Lung (tissue), 12 donors: Measurements from ENCODE around the gene DYRK4. TPM values are rescaled to one million over a fixed set of nuclear protein-coding genes. Genes with fewer than 3 reads are reported as not detected.

Source experiments
- ATAC-seq: fragments of 200-7000 bp; cut with Tn5 transposase; one replicate; pipeline ENCODE4 v1.9.1; 2020; ENCODE audit warnings: moderate number of reproducible peaks; ENCODE audit not compliant: insufficient read depth, low FRiP score
- DNase-seq, 3 donors: peaks; one replicate each; pipeline ENCODE4 v3.0.0-alpha.2; 2013 to 2017
- H3K27ac ChIP-seq, 2 donors: one replicate each; pipeline ENCODE4 v1.5.1; 2013; ENCODE audit warnings: mild to moderate bottlenecking in 2 of 2, moderate library complexity in 2 of 2, control low read depth in 1 of 2, inconsistent platforms in 1 of 2, low read depth in 1 of 2, low read length in 1 of 2
- H3K27me3 ChIP-seq, 3 donors: one replicate each; pipeline ENCODE4 v1.5.1; 2013; ENCODE audit warnings: low read length in 2 of 3; ENCODE audit not compliant: control insufficient read depth in 3 of 3, insufficient read depth in 3 of 3
- H3K36me3 ChIP-seq, 4 donors: one replicate each; pipeline ENCODE4 v1.5.1; 2013; ENCODE audit warnings: low read length in 4 of 4, mild to moderate bottlenecking in 1 of 4, moderate library complexity in 1 of 4; ENCODE audit not compliant: control insufficient read depth in 4 of 4, insufficient read depth in 4 of 4
- H3K4me1 ChIP-seq, 5 donors: one replicate each; pipeline ENCODE4 v1.5.1; 2013; ENCODE audit warnings: low read length in 5 of 5, mild to moderate bottlenecking in 2 of 5, moderate library complexity in 1 of 5; ENCODE audit not compliant: control insufficient read depth in 5 of 5, insufficient read depth in 5 of 5
- H3K4me3 ChIP-seq: one replicate; pipeline ENCODE4 v1.5.1; 2013; ENCODE audit warnings: mild to moderate bottlenecking, control low read depth, moderate library complexity
- H3K9ac ChIP-seq, 2 donors: one replicate each; pipeline ENCODE4 v1.5.1; 2013; ENCODE audit warnings: low read length in 2 of 2, control low read depth in 1 of 2; ENCODE audit not compliant: insufficient read depth in 1 of 2
- H3K9me3 ChIP-seq, 4 donors: one replicate each; pipeline ENCODE4 v1.5.1; 2013; ENCODE audit warnings: low read length in 3 of 4, mild to moderate bottlenecking in 1 of 4, moderate library complexity in 1 of 4; ENCODE audit not compliant: control insufficient read depth in 4 of 4, insufficient read depth in 3 of 4
- CTCF ChIP-seq: IDR thresholded peaks from 2 replicates; pipeline ENCODE4 v1.5.1; 2012; ENCODE audit warnings: mild to moderate bottlenecking; ENCODE audit errors: control extremely low read depth, extremely low read depth
- WGBS, 2 donors: extraction: QIAGEN DNeasy Blood & Tissue Kit; methylation state at CpG; one replicate each; pipeline ENCODE4 v1.1.7; 2013; 5-methylcytosine and 5-hydroxymethylcytosine counted together
- polyA plus RNA-seq, 2 donors: library from polyadenylated mRNA; stranded (reverse); fragments of 200-250 nt; gene quantifications; one replicate each; pipeline ENCODE4 v1.2.1, GENCODE V29; 2013
- total RNA-seq, 2 donors: library from RNA; depleted of rRNA in 1 of 2; stranded (reverse); fragments of >200 nt in 1 of 2; gene quantifications; one replicate each; pipeline ENCODE4 v1.2.1, GENCODE V29; 2014 to 2021
- donor health status: control.
- donor health status: control.
- donor health status: Bipolar disorder and iron deficiency.
- donor health status: healthy.
- donor health status: DM: yes; HTN: yes; CAD: no.

DYRK4 gene
- total and polyA plus RNA-seq, 4 donors: 27.8 to 80.2 (median 31.3) TPM

DNA sequence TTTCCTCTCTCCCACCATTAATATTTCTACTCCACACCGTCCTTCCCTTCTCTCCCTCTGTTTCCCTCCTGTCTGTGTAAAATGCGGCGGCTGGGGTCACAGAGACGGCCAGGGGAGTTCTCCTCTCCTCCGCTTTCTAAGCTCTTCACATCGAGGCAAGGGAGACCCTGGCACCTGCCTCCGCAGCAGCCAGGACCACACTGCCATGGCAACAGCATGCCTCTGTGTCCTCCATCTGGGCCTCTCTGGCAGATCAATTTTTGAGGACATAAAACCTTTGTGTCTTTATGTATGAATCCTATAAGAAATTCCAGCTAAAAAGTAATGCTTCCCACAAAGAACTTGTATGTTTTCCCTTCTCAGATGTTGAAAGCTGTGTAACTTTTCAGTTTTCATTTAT, 41.4 kb downstream of the DYRK4 start:
- Histone ChIP-seq H3K36me3 (peaks cover 0 to 4% (median 1%) of the 10 kb centered on the region in 4 donors), H3K27ac (no peak overlapping the region), H3K4me1 (peaks cover 0 to 8% (median 0%) of the 10 kb centered on the region in 5 donors), H3K9ac (no peak overlapping the region), H3K27me3 (peaks cover 0 to 9% (median 2%) of the 10 kb centered on the region in 3 donors), H3K4me3 (no peak overlapping the region), H3K9me3 (no peaks in the 10 kb centered on the region)
- ATAC-seq (no peak), DNase-seq (no peak)
- no peak for TF ChIP-seq CTCF
- 70 to 76% methylated on average over 7 of the region's 7 CpGs for WGBS, 2 donors

DNA sequence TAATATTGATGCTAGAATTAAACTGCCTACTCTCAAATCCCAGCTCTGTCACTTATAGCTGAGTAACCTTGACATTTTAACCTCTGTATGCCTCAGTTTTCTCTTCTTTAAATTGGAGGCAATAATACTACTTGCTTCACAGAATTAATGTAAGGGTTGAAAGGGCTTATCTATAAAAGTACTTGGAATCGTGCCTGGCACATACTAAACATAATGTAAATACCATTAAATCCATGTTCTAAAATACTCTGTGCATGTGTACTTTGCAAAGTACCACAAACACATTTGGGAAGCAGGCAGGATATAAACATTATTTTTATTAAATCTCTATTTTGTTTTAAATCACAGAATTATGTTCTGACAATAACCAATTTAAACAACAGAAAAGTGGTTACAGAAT, 41.9 kb downstream of the DYRK4 start:
- no peaks in the 10 kb centered on the region for H3K9me3 ChIP-seq
- ATAC-seq (no peak), DNase-seq (no peak)
- H3K27me3 ChIP-seq: peaks cover 0 to 9% (median 2%) of the 10 kb centered on the region in 3 donors
- peaks cover 0 to 8% (median 0%) of the 10 kb centered on the region in 5 donors for H3K4me1 ChIP-seq
- 29 to 46% methylated on average over 1 of the region's 1 CpG for WGBS, 2 donors
- peaks cover 0 to 4% (median 1%) of the 10 kb centered on the region in 4 donors for H3K36me3 ChIP-seq
- H3K27ac ChIP-seq: no peak overlapping the region
- TF ChIP-seq CTCF: no peak
- H3K4me3 ChIP-seq: no peak overlapping the region
- H3K9ac ChIP-seq: no peak overlapping the region

DNA sequence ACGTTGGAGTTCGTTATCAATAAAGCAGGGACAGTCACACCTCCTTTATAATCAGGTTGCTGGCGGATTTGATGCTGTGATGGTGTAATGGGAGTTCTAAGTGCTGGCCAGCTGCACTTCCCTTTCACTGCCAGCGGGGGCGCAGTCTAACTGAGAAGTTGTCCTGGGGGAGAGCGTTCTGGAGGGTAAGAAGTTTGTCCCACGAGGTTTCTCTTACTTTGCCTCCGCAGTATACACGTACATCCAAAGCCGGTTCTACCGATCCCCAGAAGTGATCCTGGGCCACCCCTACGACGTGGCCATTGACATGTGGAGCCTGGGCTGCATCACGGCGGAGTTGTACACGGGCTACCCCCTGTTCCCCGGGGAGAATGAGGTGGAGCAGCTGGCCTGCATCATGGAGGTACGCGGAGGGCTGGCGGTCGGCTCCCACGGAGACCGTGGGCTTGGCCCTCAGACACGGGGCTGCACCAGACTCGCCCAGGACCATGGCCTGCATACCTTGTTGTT, 42.7 kb downstream of the DYRK4 start:
- peaks cover 0 to 8% (median 0%) of the 10 kb centered on the region in 5 donors for H3K4me1 ChIP-seq
- H3K9ac ChIP-seq: peak overlapping the region in 1 of 2 donors; percentile 90
- peaks cover 0 to 4% (median 1%) of the 10 kb centered on the region in 4 donors for H3K36me3 ChIP-seq
- peak; percentile 82 to 92 (median 89) for DNase-seq
- H3K4me3 ChIP-seq: peak overlapping the region; percentile 84
- ATAC-seq: peak; percentile 98
- H3K27ac ChIP-seq: peak overlapping the region; percentile 54 to 82
- peak; percentile 87 for TF ChIP-seq CTCF
- no peaks in the 10 kb centered on the region for H3K9me3 ChIP-seq
- 2% methylated on average over 25 of the region's 25 CpGs for WGBS, 2 donors
- H3K27me3 ChIP-seq: peaks cover 0 to 9% (median 2%) of the 10 kb centered on the region in 3 donors

DNA sequence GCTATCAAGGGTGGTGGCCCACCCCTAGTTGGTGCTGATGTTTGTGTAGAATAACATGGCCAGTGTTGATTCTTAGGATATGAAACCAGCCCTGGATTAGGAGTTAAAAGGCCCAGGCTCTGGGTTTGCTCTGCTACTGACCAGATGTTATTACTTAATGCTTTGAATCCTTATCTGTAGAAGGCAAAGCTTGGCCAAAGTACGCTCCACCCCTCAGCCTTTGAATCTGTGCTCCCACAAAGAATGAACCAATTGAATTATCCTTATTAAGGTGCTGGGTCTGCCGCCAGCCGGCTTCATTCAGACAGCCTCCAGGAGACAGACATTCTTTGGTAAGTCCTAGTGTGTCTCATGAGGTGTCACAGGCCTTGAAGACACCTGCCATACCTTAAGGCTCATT, 45.0 kb downstream of the DYRK4 start:
- DNase-seq (no peak), ATAC-seq (no peak)
- H3K4me1 ChIP-seq: peaks cover 0 to 8% (median 0%) of the 10 kb centered on the region in 5 donors
- H3K27ac ChIP-seq: no peak overlapping the region
- peaks cover 0 to 9% (median 7%) of the 10 kb centered on the region in 4 donors for H3K36me3 ChIP-seq
- TF ChIP-seq CTCF: no peak
- H3K9me3 ChIP-seq: no peaks in the 10 kb centered on the region
- H3K27me3 ChIP-seq: peaks cover 0 to 9% (median 0%) of the 10 kb centered on the region in 3 donors
- WGBS, 2 donors: 94 to 97% methylated on average over 3 of the region's 3 CpGs
- H3K4me3 ChIP-seq: no peak overlapping the region
- H3K9ac ChIP-seq: no peak overlapping the region
